LoVo (cell line): ENCODE data around the gene KRTAP5-3.
"Not testable (repeated sequence)": the region's sequence is repeated elsewhere in the genome, so short reads cannot be mapped to it uniquely, and the experiment has no call there.

ENCODE experiments used
- DNase-seq: peaks from one replicate; pipeline ENCODE4 v3.0.0-alpha.2; 2016; ENCODE audit warnings: low spot score

Gene KRTAP5-3

GRCh38 chr11:1618231-1618630, 10.0 kb upstream of the KRTAP5-3 start:
- DNase-seq = no peak

GRCh38 chr11:1607901-1608300, 362 bp downstream of the KRTAP5-3 start:
- not testable (repeated sequence) for DNase-seq

GRCh38 chr11:1607156-1607845, 962 bp downstream of the KRTAP5-3 start:
- DNase-seq = not testable (repeated sequence)

- not testable (repeated sequence) for DNase-seq
These were observed 2.3 kb downstream of the KRTAP5-3 start for GRCh38 chr11:1605923-1606322.

- no peak for DNase-seq
These were observed 3.6 kb downstream of the KRTAP5-3 start for GRCh38 chr11:1604711-1605110.

- DNase-seq = no peak
These were observed 4.1 kb downstream of the KRTAP5-3 start for GRCh38 chr11:1604181-1604580.

- DNase-seq = no peak
These were observed 4.6 kb downstream of the KRTAP5-3 start for GRCh38 chr11:1603629-1604028.

- not testable (repeated sequence) for DNase-seq
These were observed 6.6 kb downstream of the KRTAP5-3 start for GRCh38 chr11:1601663-1602062.

GRCh38 chr11:1600626-1601025, 7.6 kb downstream of the KRTAP5-3 start:
- DNase-seq = no peak

GRCh38 chr11:1598816-1599215, 9.4 kb downstream of the KRTAP5-3 start:
- DNase-seq = no peak

GRCh38 chr11:1598406-1598805, 9.9 kb downstream of the KRTAP5-3 start:
- DNase-seq = not testable (repeated sequence)

- DNase-seq = no peak
These were observed 10.3 kb downstream of the KRTAP5-3 start, which contains the start of gene KRTAP5-2 for GRCh38 chr11:1597994-1598380. KRTAP5-2 (minus strand) TSS chr11:1598294; CDS start chr11:1598250, 44 bp downstream.

- no peak for DNase-seq
These were observed 10.8 kb downstream of the KRTAP5-3 start for GRCh38 chr11:1597331-1597993.

- DNase-seq = not testable (repeated sequence)
These were observed 11.6 kb downstream of the KRTAP5-3 start for GRCh38 chr11:1596576-1597121.

GRCh38 chr11:1595994-1596575, 12.2 kb downstream of the KRTAP5-3 start:
- not testable (repeated sequence) for DNase-seq

GRCh38 chr11:1592628-1593027, 15.6 kb downstream of the KRTAP5-3 start:
- DNase-seq = no peak

GRCh38 chr11:1589996-1590395, 18.3 kb downstream of the KRTAP5-3 start:
- DNase-seq = no peak

- DNase-seq = peak; percentile 26
These were observed 18.9 kb downstream of the KRTAP5-3 start for GRCh38 chr11:1589191-1589963.

- DNase-seq = no peak
These were observed 21.6 kb downstream of the KRTAP5-3 start for GRCh38 chr11:1586699-1587098.

- not testable (repeated sequence) for DNase-seq
These were observed 23.4 kb downstream of the KRTAP5-3 start, which contains the start of gene KRTAP5-1 for GRCh38 chr11:1584661-1585370. KRTAP5-1 (minus strand) TSS chr11:1585283; CDS start chr11:1585249, 34 bp downstream.

GRCh38 chr11:1582909-1583308, 25.4 kb downstream of the KRTAP5-3 start:
- DNase-seq = not testable (repeated sequence)
